Gastrocnemius medialis (tissue), 4 donors: Measurements from ENCODE around the gene GARNL3. TPM values are rescaled to one million over a fixed set of nuclear protein-coding genes. Genes with fewer than 3 reads are reported as not detected.

ENCODE experiments used
- ATAC-seq, 2 donors: fragments of 150-250 bp; one replicate each; pipeline ENCODE4 v1.9.1; 2016
- DNase-seq, 2 donors: peaks; one replicate each; pipeline ENCODE4 v3.0.0-alpha.2; 2019
- H3K27ac ChIP-seq, 4 donors: fragments of 200-600 bp; sonication (generic); 1 replicate in 1 of 4; 2 replicates in 3 of 4; pipeline ENCODE4 v1.5.1; 2016 to 2018; ENCODE audit warnings: mild to moderate bottlenecking in 2 of 4, moderate library complexity in 1 of 4
- H3K27me3 ChIP-seq, 3 donors: fragments of 200-600 bp; sonication (generic) in 2 of 3; 1 replicate in 1 of 3; 2 replicates in 2 of 3; pipeline versions ENCODE4 v1.5.1 to v1.6.0; 2016 to 2019; ENCODE audit warnings: mild to moderate bottlenecking in 1 of 3, moderate library complexity in 1 of 3
- H3K36me3 ChIP-seq, 2 donors: fragments of 200-600 bp; sonication (generic) in 1 of 2; one replicate each; pipeline ENCODE4 v1.5.1; 2017 to 2018
- H3K4me1 ChIP-seq, 2 donors: fragments of 200-600 bp; sonication (generic) in 1 of 2; one replicate each; pipeline ENCODE4 v1.5.1; 2016 to 2017; ENCODE audit warnings: mild to moderate bottlenecking in 2 of 2
- H3K4me3 ChIP-seq, 4 donors: fragments of 200-600 bp; sonication (generic) in 3 of 4; 1 replicate in 1 of 4; 2 replicates in 3 of 4; pipeline ENCODE4 v1.5.1; 2016 to 2019; ENCODE audit warnings: mild to moderate bottlenecking in 2 of 4
- H3K9me3 ChIP-seq, 3 donors: fragments of 200-600 bp; sonication (generic) in 2 of 3; 1 replicate in 1 of 3; 2 replicates in 2 of 3; pipeline ENCODE4 v1.5.1; 2016 to 2019
- POLR2A ChIP-seq, 2 donors: fragments of 450-650 bp; IDR thresholded peaks; one replicate each; pipeline ENCODE4 v1.6.1; 2017; ENCODE audit warnings: antibody characterized with exemption in 2 of 2, mild to moderate bottlenecking in 2 of 2, moderate library complexity in 2 of 2
- in situ Hi-C, 4 donors: fragments of 200-750 bp; cut with MboI; loops; one replicate each; pipeline versions ENCODE4 v1.15.0 to v1.8.0; 2017; ENCODE audit warnings: low sequenced_read_pairs in 4 of 4
- intact Hi-C: fragments of 100-400 bp; cut with DNase I; formaldehyde crosslinking; loops from one replicate; pipeline ENCODE4 v1.15.1; 2023; ENCODE audit warnings: low total_unique reads
- total RNA-seq, 4 donors: library from RNA; depleted of rRNA; stranded (reverse); fragments of >200 nt; gene quantifications; one replicate each; pipeline versions ENCODE4 v1.1.0 to v1.2.3, GENCODE V29; 2016
- TF ChIP-seq, protein P1 (sequence below), 5 experiments: fragments of 450-650 bp in 3 of 5; fragments of 200-600 bp in 2 of 5; sonication (generic) in 2 of 5; IDR thresholded peaks in 4 of 5; conservative IDR thresholded peaks in 1 of 5; 1 replicate in 4 of 5; 2 replicates in 1 of 5; pipeline ENCODE4 v1.5.1; 2016 to 2019; ENCODE audit warnings: antibody characterized with exemption in 5 of 5, mild to moderate bottlenecking in 3 of 5, moderate library complexity in 3 of 5

GARNL3 gene
- total RNA-seq, 4 donors from 2014 or later, result 2.5 to 5.7 (median 3.0) TPM

DNA sequence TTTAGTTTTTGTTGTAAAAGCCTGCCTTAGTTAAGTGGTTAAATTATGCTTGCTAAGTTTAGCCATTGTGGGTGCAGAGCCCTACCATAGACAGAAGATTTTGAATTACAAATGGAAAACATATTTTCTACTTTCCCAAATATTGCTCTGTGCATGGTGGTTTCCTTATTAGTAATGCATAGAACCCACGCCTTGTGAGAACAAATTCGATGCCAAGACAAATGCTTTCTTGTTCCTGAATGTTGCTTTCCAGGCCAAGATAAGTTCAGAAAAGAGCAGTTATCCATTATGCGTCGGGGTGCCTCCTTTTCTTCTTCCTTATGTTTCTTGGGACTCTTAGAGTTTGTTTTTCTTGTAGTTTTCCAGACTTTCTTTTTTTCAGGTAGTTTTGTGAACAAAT, 31.0 kb upstream of the GARNL3 start:
- no peak for DNase-seq
- H3K27me3 ChIP-seq, result no peaks in the 10 kb centered on the region
- in situ Hi-C loops, result loop anchor here in 1 of 4 donors (25.0 kb wide), 1 partner anchor 679 kb away; the partner anchor contains the start of gene ST6GALNAC4
- no peaks in the 10 kb centered on the region for H3K4me1 ChIP-seq
- TF ChIP-seq, protein P1, sequence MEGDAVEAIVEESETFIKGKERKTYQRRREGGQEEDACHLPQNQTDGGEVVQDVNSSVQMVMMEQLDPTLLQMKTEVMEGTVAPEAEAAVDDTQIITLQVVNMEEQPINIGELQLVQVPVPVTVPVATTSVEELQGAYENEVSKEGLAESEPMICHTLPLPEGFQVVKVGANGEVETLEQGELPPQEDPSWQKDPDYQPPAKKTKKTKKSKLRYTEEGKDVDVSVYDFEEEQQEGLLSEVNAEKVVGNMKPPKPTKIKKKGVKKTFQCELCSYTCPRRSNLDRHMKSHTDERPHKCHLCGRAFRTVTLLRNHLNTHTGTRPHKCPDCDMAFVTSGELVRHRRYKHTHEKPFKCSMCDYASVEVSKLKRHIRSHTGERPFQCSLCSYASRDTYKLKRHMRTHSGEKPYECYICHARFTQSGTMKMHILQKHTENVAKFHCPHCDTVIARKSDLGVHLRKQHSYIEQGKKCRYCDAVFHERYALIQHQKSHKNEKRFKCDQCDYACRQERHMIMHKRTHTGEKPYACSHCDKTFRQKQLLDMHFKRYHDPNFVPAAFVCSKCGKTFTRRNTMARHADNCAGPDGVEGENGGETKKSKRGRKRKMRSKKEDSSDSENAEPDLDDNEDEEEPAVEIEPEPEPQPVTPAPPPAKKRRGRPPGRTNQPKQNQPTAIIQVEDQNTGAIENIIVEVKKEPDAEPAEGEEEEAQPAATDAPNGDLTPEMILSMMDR (IDR thresholded peaks at IDR 0.05 in 4 of 5, conservative IDR thresholded peaks at IDR 0.05 in 1 of 5), result no peak
- no peak for TF ChIP-seq POLR2A (IDR thresholded peaks at IDR 0.05)
- H3K4me3 ChIP-seq, result no peak overlapping the region
- H3K27ac ChIP-seq, result no peak overlapping the region
- no peaks in the 10 kb centered on the region for H3K36me3 ChIP-seq
- no peak for ATAC-seq
- H3K9me3 ChIP-seq, result no peaks in the 10 kb centered on the region
- intact Hi-C loops, result no loop called here

DNA sequence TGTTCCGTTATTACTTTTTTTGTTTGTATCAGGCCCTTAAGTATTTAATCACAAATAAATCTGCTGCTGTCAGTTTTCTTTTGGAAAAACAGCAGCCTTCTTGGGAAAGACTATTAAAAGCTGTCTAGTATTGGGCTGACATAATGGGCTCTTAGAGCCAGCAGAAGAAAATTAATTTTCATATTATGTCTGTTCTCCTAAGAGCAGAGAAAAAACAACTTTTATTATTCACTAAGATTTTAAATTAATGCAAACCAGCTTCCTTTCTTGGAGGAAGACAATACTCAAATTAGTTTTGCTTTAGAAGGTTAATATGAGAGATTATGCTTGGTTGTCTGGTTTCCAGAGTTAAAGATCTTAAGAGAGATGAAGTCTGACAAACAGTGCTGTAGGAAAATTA, 30.6 kb upstream of the GARNL3 start:
- Histone ChIP-seq H3K4me1 (no peaks in the 10 kb centered on the region), H3K27me3 (no peaks in the 10 kb centered on the region), H3K9me3 (no peaks in the 10 kb centered on the region), H3K36me3 (no peaks in the 10 kb centered on the region), H3K27ac (no peak overlapping the region), H3K4me3 (no peak overlapping the region)
- ATAC-seq (no peak), DNase-seq (no peak)
- TF ChIP-seq, protein P1 (IDR thresholded peaks at IDR 0.05 in 4 of 5, conservative IDR thresholded peaks at IDR 0.05 in 1 of 5), result no peak
- no peak for TF ChIP-seq POLR2A (IDR thresholded peaks at IDR 0.05)
- in situ Hi-C loops (loop anchor here in 1 of 4 donors (25.0 kb wide), 1 partner anchor 678 kb away; the partner anchor contains the start of gene ST6GALNAC4), intact Hi-C loops (no loop called here)

DNA sequence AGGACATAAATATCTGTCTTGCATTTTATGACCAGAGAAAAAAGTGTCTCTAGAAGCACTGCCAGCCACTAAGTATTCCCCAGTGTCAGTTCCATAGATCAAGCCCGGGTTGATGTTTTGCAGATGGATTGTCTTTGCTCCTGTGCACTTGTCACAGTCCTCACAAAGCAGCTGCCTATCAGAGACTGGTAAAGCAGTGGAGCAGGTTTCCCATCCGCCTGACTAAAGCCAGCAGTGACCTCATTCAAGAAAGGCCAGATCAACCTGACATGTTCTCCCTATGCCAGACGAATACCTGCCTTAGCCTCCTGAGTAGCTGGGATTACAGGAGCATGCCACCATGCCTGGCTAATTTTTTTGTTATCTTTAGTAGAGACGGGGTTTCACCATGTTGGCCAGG, 26.8 kb upstream of the GARNL3 start:
- intact Hi-C loops (no loop called here), in situ Hi-C loops (loop anchor here in 1 of 4 donors (25.0 kb wide), 1 partner anchor 674 kb away; the partner anchor contains the start of gene ST6GALNAC4)
- H3K27ac ChIP-seq, result no peak overlapping the region
- no peak for TF ChIP-seq POLR2A (IDR thresholded peaks at IDR 0.05)
- TF ChIP-seq, protein P1 (IDR thresholded peaks at IDR 0.05 in 4 of 5, conservative IDR thresholded peaks at IDR 0.05 in 1 of 5), result no peak
- H3K36me3 ChIP-seq, result no peaks in the 10 kb centered on the region
- no peaks in the 10 kb centered on the region for H3K4me1 ChIP-seq
- H3K9me3 ChIP-seq, result no peaks in the 10 kb centered on the region
- H3K4me3 ChIP-seq, result no peak overlapping the region
- ATAC-seq (no peak), DNase-seq (no peak)
- no peaks in the 10 kb centered on the region for H3K27me3 ChIP-seq

DNA sequence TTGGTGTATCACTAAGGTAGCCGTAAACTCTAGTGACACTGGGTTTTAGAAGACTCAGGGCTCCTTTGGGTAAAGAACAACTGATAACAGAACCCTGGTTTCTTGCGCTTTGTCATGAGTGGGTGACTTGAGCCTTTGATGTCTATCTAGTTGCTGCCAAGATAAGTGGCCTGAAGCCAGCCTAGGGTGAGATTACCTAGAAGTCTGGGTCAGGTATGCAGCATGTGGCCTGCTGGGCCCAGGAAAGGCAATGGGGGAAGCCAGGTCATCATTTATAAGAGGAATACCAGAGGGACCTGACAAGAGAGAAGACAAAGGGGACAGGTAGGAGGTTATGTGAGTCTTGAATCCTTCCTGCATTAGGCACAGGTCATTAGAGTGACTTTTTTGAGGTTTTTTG, 23.2 kb upstream of the GARNL3 start:
- in situ Hi-C loops, result loop anchor here in 1 of 4 donors (25.0 kb wide), 1 partner anchor 671 kb away; the partner anchor contains the start of gene ST6GALNAC4

More for the DNA sequence above, 23.2 kb upstream of the GARNL3 start:
- TF ChIP-seq, protein P1 (IDR thresholded peaks at IDR 0.05 in 4 of 5, conservative IDR thresholded peaks at IDR 0.05 in 1 of 5), result no peak
- no peak for TF ChIP-seq POLR2A (IDR thresholded peaks at IDR 0.05)
- Histone ChIP-seq H3K36me3 (no peaks in the 10 kb centered on the region), H3K27ac (no peak overlapping the region), H3K9me3 (no peaks in the 10 kb centered on the region), H3K4me1 (peaks cover 5 to 12% of the 10 kb centered on the region in 2 donors), H3K27me3 (no peaks in the 10 kb centered on the region), H3K4me3 (no peak overlapping the region)
- intact Hi-C loops, result no loop called here
- DNase-seq, result no peak
- ATAC-seq, result no peak
